DMS153 (cell line): ENCODE results near the gene TMEM109.

ENCODE experiments used
- DNase-seq: peaks from one replicate; lab custom pipeline; 2025; lab: John Stamatoyannopoulos, UW

TMEM109 gene

GRCh38 chr11:60970890-60971289 lies 56.9 kb downstream of the TMEM109 start:
- no peak for DNase-seq

- DNase-seq: no peak
Measured at GRCh38 chr11:60971520-60971919, 57.6 kb downstream of the TMEM109 start, which contains the start of gene CD6. TSS of gene CD6 (plus strand) at chr11:60971680. CDS start at chr11:60971866, 186 bp downstream.

- no peak for DNase-seq
Measured at GRCh38 chr11:60972182-60973030, 58.4 kb downstream of the TMEM109 start.
